ENCODE results near the gene ZDHHC20.

- TF ChIP-seq CTCF (IDR thresholded peaks at IDR 0.05) (no peak), EP300 (IDR thresholded peaks at IDR 0.05; ENCODE audit: low read depth) (no peak), POLR2A (IDR thresholded peaks at IDR 0.05) (no peak)
These were observed 12.4 kb downstream of the ZDHHC20 start for GRCh38 chr13:21446656-21447055.
